ENCODE measurements around the gene ATG9A. TPM values are rescaled to one million over a fixed set of nuclear protein-coding genes. Genes with fewer than 3 reads are reported as not detected.

ATG9A gene
- total RNA-seq, 1 donor, result 60.8 TPM

DNA sequence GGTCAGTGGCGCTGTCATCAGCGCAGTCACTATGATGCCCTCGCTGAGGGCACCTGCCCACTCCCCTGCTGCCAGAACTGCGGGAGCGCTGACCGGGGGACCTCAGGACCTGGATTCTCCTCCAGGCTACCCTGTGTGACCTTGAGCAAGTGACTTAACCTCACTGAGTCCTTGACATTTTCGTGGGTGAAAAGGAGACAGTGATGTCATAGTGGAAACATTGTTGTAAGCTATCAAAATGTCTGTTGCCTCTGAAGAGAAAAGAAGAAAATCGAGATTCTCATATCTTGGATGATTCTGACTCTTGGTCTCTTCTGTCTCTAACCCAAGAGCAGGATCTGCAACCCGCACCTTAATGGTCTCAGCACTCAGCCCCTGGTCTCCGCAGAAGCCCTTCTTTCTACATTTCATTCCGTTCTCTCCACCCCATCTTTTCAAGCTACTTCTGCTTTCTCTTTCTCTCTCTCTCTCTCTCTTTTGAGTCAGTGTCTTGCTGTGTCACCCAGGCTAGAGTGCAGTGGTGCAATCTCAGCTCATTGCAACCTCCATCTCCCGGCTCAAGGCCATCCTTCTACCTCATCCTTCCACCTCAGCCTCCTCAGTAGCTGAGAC is 25.3 kb upstream of the ATG9A start:
- H3K27me3 ChIP-seq (ENCODE audit: insufficient read depth, low read length), result no peaks in the 10 kb centered on the region
- peak overlapping the region; percentile 89 for H2AFZ ChIP-seq (ENCODE audit: low read length)
- H3K4me1 ChIP-seq (ENCODE audit: insufficient read depth, low read length), result peaks cover 49% of the 10 kb centered on the region
- H3K79me2 ChIP-seq (ENCODE audit: insufficient read depth, low read length), result no peaks in the 10 kb centered on the region
- peak overlapping the region; percentile 80 for H3K4me3 ChIP-seq (ENCODE audit: insufficient read depth, low read length)
- peak overlapping the region; percentile 33 for H3K27ac ChIP-seq (ENCODE audit: low read depth, low read length)
- no peaks in the 10 kb centered on the region for H3K9me3 ChIP-seq (ENCODE audit: low read depth, low read length)
- TF ChIP-seq, protein P1, sequence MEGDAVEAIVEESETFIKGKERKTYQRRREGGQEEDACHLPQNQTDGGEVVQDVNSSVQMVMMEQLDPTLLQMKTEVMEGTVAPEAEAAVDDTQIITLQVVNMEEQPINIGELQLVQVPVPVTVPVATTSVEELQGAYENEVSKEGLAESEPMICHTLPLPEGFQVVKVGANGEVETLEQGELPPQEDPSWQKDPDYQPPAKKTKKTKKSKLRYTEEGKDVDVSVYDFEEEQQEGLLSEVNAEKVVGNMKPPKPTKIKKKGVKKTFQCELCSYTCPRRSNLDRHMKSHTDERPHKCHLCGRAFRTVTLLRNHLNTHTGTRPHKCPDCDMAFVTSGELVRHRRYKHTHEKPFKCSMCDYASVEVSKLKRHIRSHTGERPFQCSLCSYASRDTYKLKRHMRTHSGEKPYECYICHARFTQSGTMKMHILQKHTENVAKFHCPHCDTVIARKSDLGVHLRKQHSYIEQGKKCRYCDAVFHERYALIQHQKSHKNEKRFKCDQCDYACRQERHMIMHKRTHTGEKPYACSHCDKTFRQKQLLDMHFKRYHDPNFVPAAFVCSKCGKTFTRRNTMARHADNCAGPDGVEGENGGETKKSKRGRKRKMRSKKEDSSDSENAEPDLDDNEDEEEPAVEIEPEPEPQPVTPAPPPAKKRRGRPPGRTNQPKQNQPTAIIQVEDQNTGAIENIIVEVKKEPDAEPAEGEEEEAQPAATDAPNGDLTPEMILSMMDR (IDR thresholded peaks at IDR 0.05; ENCODE audit: extremely low read depth, low read depth, low read length), result no peak
- H3K36me3 ChIP-seq (ENCODE audit: insufficient read depth, low read length), result peaks cover 7% of the 10 kb centered on the region
- peak overlapping the region; percentile 93 for H3K4me2 ChIP-seq (ENCODE audit: insufficient read depth, low read length)
- peak; percentile 21 for DNase-seq (ENCODE audit: insufficient read length, low spot score, missing footprints)
- no peaks in the 10 kb centered on the region for H4K20me1 ChIP-seq (ENCODE audit: insufficient read depth, low read length)

DNA sequence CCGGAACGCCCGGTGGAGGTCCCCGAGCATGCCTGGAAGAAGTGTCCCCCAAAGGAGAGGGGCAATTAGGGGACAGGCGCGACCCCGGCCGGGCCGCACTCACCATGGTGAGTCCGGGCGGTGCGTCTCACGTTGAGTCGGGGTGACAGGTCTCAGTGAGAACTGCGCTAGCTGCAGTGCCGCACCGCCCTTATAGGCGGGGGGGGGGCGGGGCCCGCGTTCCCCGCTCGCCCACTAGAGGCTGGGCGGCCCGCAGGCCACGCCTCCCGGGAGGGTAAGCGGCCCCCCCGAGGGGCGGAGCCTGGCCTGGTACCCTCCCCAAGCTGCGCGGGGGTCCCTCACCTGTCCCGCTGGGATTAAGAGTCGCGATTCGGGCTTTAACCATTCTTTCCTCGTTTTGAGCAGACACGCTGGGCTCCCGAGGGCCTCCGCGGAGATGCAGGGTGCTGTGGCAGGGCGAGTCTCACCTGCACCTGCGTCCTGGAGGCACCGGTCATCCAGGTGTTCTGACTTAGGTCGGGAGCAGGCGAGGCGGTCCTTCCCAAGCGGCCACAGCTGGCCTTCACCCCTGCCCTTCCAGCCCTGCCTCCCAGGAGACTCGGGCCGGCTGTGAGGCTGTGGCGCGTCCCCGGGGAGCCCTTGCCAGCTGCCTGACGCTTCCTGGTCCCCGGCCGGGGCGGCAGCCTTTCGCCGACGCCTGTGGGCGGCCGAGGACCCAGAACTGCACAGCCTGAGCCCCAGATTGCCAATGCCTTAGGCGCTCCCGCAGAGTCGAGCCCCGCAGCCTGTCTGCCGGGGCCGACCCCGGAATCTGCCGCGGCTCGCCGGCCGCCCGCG is 24.5 kb upstream of the ATG9A start, which contains the start of gene TUBA4A:
TSS of gene TUBA4A (minus strand) at position 166 of the 837 bp plus-strand sequence. CDS start at position 106, 60 bp downstream.
- Histone ChIP-seq H3K79me2 (ENCODE audit: insufficient read depth, low read length) (no peaks in the 10 kb centered on the region), H3K27ac (ENCODE audit: low read depth, low read length) (peak within 1 kb of the TSS; percentile 52)

DNA sequence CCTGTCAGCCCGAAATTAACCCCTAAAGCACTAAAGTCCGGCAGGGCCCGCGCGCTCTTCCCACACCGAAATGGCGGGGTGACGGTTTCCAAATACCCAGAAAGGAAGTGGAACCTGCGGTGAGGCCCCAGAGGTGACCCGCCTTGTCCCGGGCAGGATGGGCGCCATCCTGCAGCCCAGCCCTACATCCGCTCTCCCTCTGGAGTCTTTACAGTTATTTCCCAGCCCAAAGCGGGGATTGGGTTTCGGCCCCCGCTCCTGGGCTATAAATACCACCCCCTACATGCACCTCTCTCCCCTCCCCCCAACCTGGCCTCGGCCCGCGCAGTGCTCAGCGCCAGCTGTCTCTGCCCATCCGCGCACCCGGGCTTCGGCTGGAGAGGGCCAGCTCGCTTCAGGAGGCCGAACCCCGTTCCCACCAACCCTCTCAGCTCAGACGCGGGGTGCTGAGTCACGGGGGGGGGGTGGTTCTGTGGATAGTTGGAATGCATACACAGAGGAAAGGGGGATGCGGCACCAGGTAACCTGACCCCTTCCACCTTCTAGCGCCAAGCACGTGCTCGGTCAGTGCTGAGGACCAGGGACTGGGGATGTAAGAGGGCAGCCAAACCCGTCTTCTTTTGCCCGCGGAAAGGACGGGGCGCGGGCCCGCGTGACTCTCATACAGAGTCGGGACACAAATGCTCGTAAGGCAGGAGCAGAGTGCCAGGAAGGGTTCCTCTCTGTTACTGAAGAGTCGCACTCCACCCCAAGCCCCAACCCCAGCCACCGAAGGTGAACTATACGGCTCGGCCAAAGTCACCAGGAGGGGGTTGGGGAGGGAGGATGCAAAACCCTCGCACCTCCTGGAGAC is 23.7 kb upstream of the ATG9A start, which contains the start of gene TUBA4B:
TSS of gene TUBA4B (plus strand) at position 344 of the 853 bp plus-strand sequence. CDS start at position 509, 165 bp downstream.
- Histone ChIP-seq H3K36me3 (ENCODE audit: insufficient read depth, low read length) (peaks cover 10% of the 10 kb centered on the region), H4K20me1 (ENCODE audit: insufficient read depth, low read length) (no peaks in the 10 kb centered on the region), H3K9me3 (ENCODE audit: low read depth, low read length) (no peaks in the 10 kb centered on the region), H2AFZ (ENCODE audit: low read length) (peak within 1 kb of the TSS; percentile 89), H3K79me2 (ENCODE audit: insufficient read depth, low read length) (no peaks in the 10 kb centered on the region), H3K27ac (ENCODE audit: low read depth, low read length) (peak within 1 kb of the TSS; percentile 52), H3K4me1 (ENCODE audit: insufficient read depth, low read length) (peaks cover 60% of the 10 kb centered on the region), H3K27me3 (ENCODE audit: insufficient read depth, low read length) (no peaks in the 10 kb centered on the region), H3K4me3 (ENCODE audit: insufficient read depth, low read length) (peak within 1 kb of the TSS; percentile 80), H3K4me2 (ENCODE audit: insufficient read depth, low read length) (peak within 1 kb of the TSS; percentile 93)
- DNase-seq (ENCODE audit: insufficient read length, low spot score, missing footprints), result peak; percentile 91
- TF ChIP-seq, protein P1 (IDR thresholded peaks at IDR 0.05; ENCODE audit: extremely low read depth, low read depth, low read length), result no peak

More for the DNA sequence above, 24.5 kb upstream of the ATG9A start, which contains the start of gene TUBA4A:
- Histone ChIP-seq H4K20me1 (ENCODE audit: insufficient read depth, low read length) (no peaks in the 10 kb centered on the region), H2AFZ (ENCODE audit: low read length) (peak within 1 kb of the TSS; percentile 89), H3K4me2 (ENCODE audit: insufficient read depth, low read length) (peak within 1 kb of the TSS; percentile 93), H3K4me3 (ENCODE audit: insufficient read depth, low read length) (peak within 1 kb of the TSS; percentile 80), H3K27me3 (ENCODE audit: insufficient read depth, low read length) (no peaks in the 10 kb centered on the region), H3K4me1 (ENCODE audit: insufficient read depth, low read length) (peaks cover 56% of the 10 kb centered on the region), H3K36me3 (ENCODE audit: insufficient read depth, low read length) (peaks cover 7% of the 10 kb centered on the region), H3K9me3 (ENCODE audit: low read depth, low read length) (no peaks in the 10 kb centered on the region)
- peak; percentile 97 for DNase-seq (ENCODE audit: insufficient read length, low spot score, missing footprints)
- TF ChIP-seq, protein P1 (IDR thresholded peaks at IDR 0.05; ENCODE audit: extremely low read depth, low read depth, low read length), result no peak

All from osteoblast (primary cell).